GM18517 (cell line): ENCODE results near the gene LYPLAL1.

ENCODE experiments used
- ATAC-seq: cut with Tn5 transposase; IDR thresholded peaks from one replicate; pipeline ENCODE4 v1.9.1; 2021; ENCODE audit warnings: mild to moderate bottlenecking, moderate library complexity; ENCODE audit not compliant: unreplicated experiment

LYPLAL1 gene

GRCh38 chr1:219173758-219174459, at the start of gene LYPLAL1:
Gene LYPLAL1 (plus strand): TSS chr1:219173878. CDS start chr1:219173891, 13 bp downstream.
- peak; percentile 71 for ATAC-seq

- ATAC-seq = no peak
These were observed 49.5 kb upstream of the LYPLAL1 start for GRCh38 chr1:219124163-219124562.

GRCh38 chr1:219125342-219125741, 48.3 kb upstream of the LYPLAL1 start:
- no peak for ATAC-seq

- no peak for ATAC-seq
These were observed 47.3 kb upstream of the LYPLAL1 start for GRCh38 chr1:219126377-219126776.

- ATAC-seq = no peak
These were observed 44.7 kb upstream of the LYPLAL1 start for GRCh38 chr1:219128957-219129356.

GRCh38 chr1:219130366-219130935, 43.2 kb upstream of the LYPLAL1 start:
- no peak for ATAC-seq

- no peak for ATAC-seq
These were observed 40.7 kb upstream of the LYPLAL1 start for GRCh38 chr1:219132939-219133338.

GRCh38 chr1:219138747-219139146, 34.9 kb upstream of the LYPLAL1 start:
- no peak for ATAC-seq

- no peak for ATAC-seq
These were observed 33.3 kb upstream of the LYPLAL1 start for GRCh38 chr1:219140303-219140877.

- ATAC-seq = no peak
These were observed 29.9 kb upstream of the LYPLAL1 start for GRCh38 chr1:219143735-219144134.

- no peak for ATAC-seq
These were observed 28.9 kb upstream of the LYPLAL1 start for GRCh38 chr1:219144658-219145315.

- no peak for ATAC-seq
These were observed 26.1 kb upstream of the LYPLAL1 start for GRCh38 chr1:219147571-219148019.

GRCh38 chr1:219149009-219149577, 24.6 kb upstream of the LYPLAL1 start:
- no peak for ATAC-seq

GRCh38 chr1:219149953-219150352, 23.7 kb upstream of the LYPLAL1 start:
- ATAC-seq = no peak

GRCh38 chr1:219150913-219151312, 22.8 kb upstream of the LYPLAL1 start:
- no peak for ATAC-seq

GRCh38 chr1:219151467-219151866, 22.2 kb upstream of the LYPLAL1 start:
- ATAC-seq = no peak

GRCh38 chr1:219152751-219153150, 20.9 kb upstream of the LYPLAL1 start:
- no peak for ATAC-seq

- ATAC-seq = no peak
These were observed 20.0 kb upstream of the LYPLAL1 start for GRCh38 chr1:219153723-219154122.

- no peak for ATAC-seq
These were observed 18.5 kb upstream of the LYPLAL1 start for GRCh38 chr1:219155135-219155534.

GRCh38 chr1:219159946-219160645, 13.6 kb upstream of the LYPLAL1 start:
- peak; percentile 76 for ATAC-seq

GRCh38 chr1:219160967-219161366, 12.7 kb upstream of the LYPLAL1 start:
- no peak for ATAC-seq
